Neuron (in vitro differentiated cells): ENCODE measurements around the gene OVCH2.

Experiments used
- H2AFZ ChIP-seq: one replicate; pipeline ENCODE4 v1.6.1; 2013; ENCODE audit warnings: low read depth, mild to moderate bottlenecking, inconsistent platforms, low read length, moderate library complexity
- H3K27me3 ChIP-seq: one replicate; pipeline ENCODE4 v1.6.1; 2013; ENCODE audit warnings: low read length; ENCODE audit not compliant: insufficient read depth
- H3K36me3 ChIP-seq: one replicate; pipeline ENCODE4 v1.6.1; 2013; ENCODE audit warnings: low read length; ENCODE audit not compliant: insufficient read depth
- H3K4me1 ChIP-seq: one replicate; pipeline ENCODE4 v1.6.1; 2013; ENCODE audit warnings: low read length; ENCODE audit not compliant: insufficient read depth
- H3K4me3 ChIP-seq: 2 replicates; pipeline ENCODE4 v1.5.1; 2013; ENCODE audit warnings: mild to moderate bottlenecking, low read length, moderate library complexity
- H3K9me3 ChIP-seq: one replicate; pipeline ENCODE4 v1.6.1; 2013; ENCODE audit warnings: low read length

OVCH2 gene

DNA sequence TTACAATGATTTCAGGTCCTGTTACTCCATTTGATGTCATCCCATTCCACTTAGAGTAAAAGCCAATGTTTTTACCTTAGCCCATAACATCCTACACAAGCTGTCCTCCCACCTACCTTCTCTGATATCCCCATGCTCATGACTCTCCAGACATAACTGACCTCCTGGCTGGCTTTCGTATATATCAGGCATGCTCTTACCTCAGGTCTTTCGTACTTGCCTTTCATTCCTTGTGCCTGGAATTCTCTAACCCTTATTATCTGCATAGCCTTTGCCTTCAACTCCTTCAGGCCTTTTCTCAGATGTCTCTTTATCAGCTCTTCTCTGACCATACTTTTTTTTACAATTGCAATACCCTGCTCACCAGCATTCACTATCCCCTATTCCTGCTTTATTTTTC, 22.7 kb downstream of the OVCH2 start:
- Histone ChIP-seq H3K4me3 (no peak overlapping the region), H3K36me3 (no peaks in the 10 kb centered on the region), H3K4me1 (no peaks in the 10 kb centered on the region), H3K27me3 (no peaks in the 10 kb centered on the region), H2AFZ (no peak overlapping the region), H3K9me3 (no peaks in the 10 kb centered on the region)

DNA sequence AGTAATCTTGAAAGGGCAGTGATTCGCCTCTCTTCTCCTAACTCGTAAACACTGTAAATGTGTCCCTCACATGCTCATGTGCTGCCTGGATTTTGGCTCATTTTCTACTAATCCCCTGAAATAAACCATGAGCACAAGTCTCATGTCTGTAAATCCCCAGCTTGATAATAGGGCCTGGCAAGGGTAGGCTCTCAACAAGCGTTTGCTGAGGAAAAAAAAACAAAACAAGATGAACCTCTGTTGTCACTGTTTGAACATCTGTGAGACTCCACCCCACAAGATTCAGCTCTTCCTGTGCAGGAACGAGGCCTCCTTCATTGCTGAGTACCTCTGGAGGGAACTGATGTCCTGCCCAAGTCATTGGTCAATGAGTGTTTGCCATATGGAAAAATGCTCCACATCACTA, 28.5 kb downstream of the OVCH2 start:
- Histone ChIP-seq H3K4me1 (no peaks in the 10 kb centered on the region), H3K4me3 (no peak overlapping the region), H3K9me3 (peaks cover 2% of the 10 kb centered on the region), H3K36me3 (no peaks in the 10 kb centered on the region), H2AFZ (no peak overlapping the region), H3K27me3 (peaks cover 6% of the 10 kb centered on the region)

GRCh38 chr11:7677071-7677470, 29.2 kb downstream of the OVCH2 start:
- Histone ChIP-seq H2AFZ (no peak overlapping the region), H3K27me3 (peaks cover 12% of the 10 kb centered on the region), H3K4me3 (no peak overlapping the region), H3K4me1 (no peaks in the 10 kb centered on the region), H3K9me3 (peaks cover 2% of the 10 kb centered on the region), H3K36me3 (no peaks in the 10 kb centered on the region)

- Histone ChIP-seq H3K4me1 (no peaks in the 10 kb centered on the region), H3K36me3 (no peaks in the 10 kb centered on the region), H2AFZ (no peak overlapping the region), H3K9me3 (peaks cover 2% of the 10 kb centered on the region), H3K27me3 (peaks cover 14% of the 10 kb centered on the region), H3K4me3 (no peak overlapping the region)
These were observed 30.6 kb downstream of the OVCH2 start for GRCh38 chr11:7675631-7676030.

- Histone ChIP-seq H2AFZ (no peak overlapping the region), H3K27me3 (peaks cover 14% of the 10 kb centered on the region), H3K4me3 (no peak overlapping the region), H3K4me1 (peaks cover 5% of the 10 kb centered on the region), H3K36me3 (no peaks in the 10 kb centered on the region), H3K9me3 (peaks cover 2% of the 10 kb centered on the region)
These were observed 32.4 kb downstream of the OVCH2 start for GRCh38 chr11:7673724-7674434.

GRCh38 chr11:7672960-7673723, 33.1 kb downstream of the OVCH2 start, which contains the start of gene CYB5R2:
TSS of gene CYB5R2 (minus strand) at chr11:7673500. CDS start at chr11:7672825, 675 bp downstream.
- H3K27me3 ChIP-seq: peaks cover 14% of the 10 kb centered on the region
- no peak within 1 kb of the TSS for H2AFZ ChIP-seq
- peaks cover 2% of the 10 kb centered on the region for H3K9me3 ChIP-seq
- peaks cover 12% of the 10 kb centered on the region for H3K4me1 ChIP-seq
- no peaks in the 10 kb centered on the region for H3K36me3 ChIP-seq
- no peak within 1 kb of the TSS for H3K4me3 ChIP-seq

- H3K27me3 ChIP-seq: peaks cover 14% of the 10 kb centered on the region
- H3K4me3 ChIP-seq: no peak overlapping the region
- H3K4me1 ChIP-seq: peaks cover 16% of the 10 kb centered on the region
- H2AFZ ChIP-seq: no peak overlapping the region
- no peaks in the 10 kb centered on the region for H3K36me3 ChIP-seq
- peaks cover 2% of the 10 kb centered on the region for H3K9me3 ChIP-seq
These were observed 33.9 kb downstream of the OVCH2 start for GRCh38 chr11:7672276-7672959.

- Histone ChIP-seq H3K36me3 (no peaks in the 10 kb centered on the region), H2AFZ (no peak overlapping the region), H3K9me3 (peaks cover 2% of the 10 kb centered on the region), H3K4me3 (no peak overlapping the region), H3K27me3 (peaks cover 14% of the 10 kb centered on the region), H3K4me1 (peaks cover 18% of the 10 kb centered on the region)
These were observed 34.7 kb downstream of the OVCH2 start for GRCh38 chr11:7671347-7672215.

- Histone ChIP-seq H3K4me3 (no peak overlapping the region), H3K9me3 (peaks cover 2% of the 10 kb centered on the region), H3K4me1 (peaks cover 18% of the 10 kb centered on the region), H2AFZ (no peak overlapping the region), H3K36me3 (no peaks in the 10 kb centered on the region), H3K27me3 (peaks cover 11% of the 10 kb centered on the region)
These were observed 35.6 kb downstream of the OVCH2 start for GRCh38 chr11:7670641-7671040.

GRCh38 chr11:7668911-7669310, 37.4 kb downstream of the OVCH2 start:
- Histone ChIP-seq H2AFZ (no peak overlapping the region), H3K36me3 (no peaks in the 10 kb centered on the region), H3K4me1 (peaks cover 18% of the 10 kb centered on the region), H3K4me3 (no peak overlapping the region), H3K27me3 (peaks cover 11% of the 10 kb centered on the region), H3K9me3 (peaks cover 2% of the 10 kb centered on the region)

GRCh38 chr11:7668464-7668863, 37.8 kb downstream of the OVCH2 start:
- Histone ChIP-seq H3K4me1 (peaks cover 18% of the 10 kb centered on the region), H3K36me3 (no peaks in the 10 kb centered on the region), H3K27me3 (peaks cover 11% of the 10 kb centered on the region), H3K9me3 (peaks cover 2% of the 10 kb centered on the region), H3K4me3 (no peak overlapping the region), H2AFZ (no peak overlapping the region)

DNA sequence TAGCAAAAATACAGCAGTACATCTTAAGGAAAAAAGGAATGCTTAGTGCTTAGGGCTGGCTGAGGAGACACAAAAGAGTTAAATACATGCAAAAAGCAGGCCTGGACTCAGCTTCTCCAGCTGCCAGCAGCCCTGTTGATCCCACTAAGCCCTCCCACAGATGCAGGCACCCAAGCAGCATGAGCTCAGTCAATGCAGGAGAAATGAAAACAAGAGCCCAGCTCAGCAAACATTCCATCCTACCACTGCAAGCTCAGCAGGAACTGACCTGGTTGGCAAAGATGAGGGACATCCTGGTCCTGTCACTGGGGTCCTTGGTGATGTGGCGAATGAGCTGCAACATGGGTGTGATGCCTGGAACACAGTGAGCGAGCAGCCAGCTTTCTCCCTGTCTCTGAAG, 38.8 kb downstream of the OVCH2 start:
- Histone ChIP-seq H3K36me3 (no peaks in the 10 kb centered on the region), H3K4me3 (no peak overlapping the region), H3K4me1 (peaks cover 18% of the 10 kb centered on the region), H2AFZ (no peak overlapping the region), H3K9me3 (no peaks in the 10 kb centered on the region), H3K27me3 (peaks cover 5% of the 10 kb centered on the region)
